Measurements from ENCODE around the gene RIPOR2. TPM values are rescaled to one million over a fixed set of nuclear protein-coding genes. Genes with fewer than 3 reads are reported as not detected.

RIPOR2 gene
- total RNA-seq, 1 experiment from 2014 or later = 0.47 TPM

DNA sequence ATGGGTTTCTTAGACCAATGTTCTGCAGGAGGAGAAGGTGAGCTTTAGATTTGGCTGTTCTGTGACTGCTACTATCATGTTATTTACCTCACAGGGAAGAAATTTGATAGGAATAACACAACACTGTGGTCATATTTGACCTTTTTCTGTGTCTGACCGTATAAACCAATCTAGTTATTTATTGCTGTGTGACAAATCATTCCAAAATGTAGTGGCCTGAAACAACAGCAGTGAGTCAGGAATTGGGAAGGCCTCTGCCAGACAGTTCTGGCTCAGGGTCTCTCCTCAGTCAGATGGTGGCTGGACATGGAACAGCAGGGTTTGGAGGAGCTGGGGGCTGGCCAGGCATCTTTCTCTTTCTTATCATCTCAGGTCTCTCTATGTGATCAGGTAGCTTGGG lies 33.0 kb downstream of the RIPOR2 start:
- CTCF ChIA-PET = interaction anchor here (0.7 to 1.4 kb wide), 3 partner anchors 21 to 263 kb away, joined by 3 to 7 read pairs (median 4); no protein-coding TSS in a partner anchor
- peaks cover 6% of the 10 kb centered on the region for H3K4me1 Mint-ChIP-seq (ENCODE audit: low read depth, unreplicated experiment)
- no peak overlapping the region for H3K27ac Mint-ChIP-seq (ENCODE audit: unreplicated experiment)
- TF ChIP-seq CTCF (IDR thresholded peaks at IDR 0.05; ENCODE audit: unreplicated experiment) = no peak
- DNase-seq = no peak
- H3K4me3 Mint-ChIP-seq (ENCODE audit: low read depth, unreplicated experiment) = no peak overlapping the region
- BruUV-seq (replicated peaks) = no TSS peak
- intact Hi-C loops (cut with micrococcal nuclease; ENCODE audit: unreplicated experiment) = no loop called here
- peaks cover 51% of the 10 kb centered on the region for H3K27me3 Mint-ChIP-seq (ENCODE audit: unreplicated experiment)
- no peaks in the 10 kb centered on the region for H3K36me3 Mint-ChIP-seq (ENCODE audit: insufficient read depth, unreplicated experiment)
- peaks cover 8% of the 10 kb centered on the region for H3K9me3 Mint-ChIP-seq (ENCODE audit: low read depth, unreplicated experiment)

DNA sequence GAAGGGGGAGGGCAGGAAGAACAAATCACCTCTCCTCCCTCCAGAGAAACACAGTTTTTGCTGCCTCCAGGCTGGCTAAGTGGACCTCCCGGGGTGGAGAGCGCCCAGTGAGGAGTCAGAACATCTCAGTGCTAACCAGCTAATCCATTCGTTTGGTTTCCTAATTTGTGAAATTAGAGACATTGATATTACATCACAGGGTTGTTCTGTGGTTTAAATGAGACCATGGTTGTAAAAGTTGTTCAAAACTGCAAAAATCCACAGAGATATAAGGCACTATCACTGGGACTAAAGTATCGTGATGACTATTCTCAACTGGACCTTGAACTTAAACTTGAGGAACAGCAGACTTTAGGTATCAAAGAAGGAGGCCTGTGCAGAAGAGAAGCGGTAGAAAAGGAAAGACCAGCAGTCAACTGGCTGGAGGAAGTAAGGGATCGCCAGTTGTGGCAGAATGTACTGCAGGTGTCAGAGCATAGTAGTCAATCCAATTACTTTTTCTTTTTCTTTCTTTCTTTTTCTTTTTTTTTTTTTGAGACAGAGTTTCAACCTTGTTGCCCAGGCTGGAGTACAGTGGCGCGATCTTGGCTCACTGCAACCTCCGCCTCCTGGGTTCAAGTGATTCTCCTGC lies 33.9 kb downstream of the RIPOR2 start:
- H3K36me3 Mint-ChIP-seq (ENCODE audit: insufficient read depth, unreplicated experiment) = no peaks in the 10 kb centered on the region
- H3K4me3 Mint-ChIP-seq (ENCODE audit: low read depth, unreplicated experiment) = no peak overlapping the region
- H3K9me3 Mint-ChIP-seq (ENCODE audit: low read depth, unreplicated experiment) = peaks cover 8% of the 10 kb centered on the region
- peaks cover 42% of the 10 kb centered on the region for H3K27me3 Mint-ChIP-seq (ENCODE audit: unreplicated experiment)
- DNase-seq = no peak
- TF ChIP-seq CTCF (IDR thresholded peaks at IDR 0.05; ENCODE audit: unreplicated experiment) = no peak
- CTCF ChIA-PET = interaction anchor here (0.7 to 1.4 kb wide), 4 partner anchors 9 to 264 kb away, joined by 3 to 7 read pairs (median 4); no protein-coding TSS in a partner anchor
- no peak overlapping the region for H3K27ac Mint-ChIP-seq (ENCODE audit: unreplicated experiment)
- peaks cover 6% of the 10 kb centered on the region for H3K4me1 Mint-ChIP-seq (ENCODE audit: low read depth, unreplicated experiment)
- no TSS peak for BruUV-seq (replicated peaks)
- intact Hi-C loops (cut with micrococcal nuclease; ENCODE audit: unreplicated experiment) = no loop called here

- Mint-ChIP-seq H3K4me3 (ENCODE audit: low read depth, unreplicated experiment) (no peak overlapping the region), H3K27me3 (ENCODE audit: unreplicated experiment) (peaks cover 35% of the 10 kb centered on the region), H3K27ac (ENCODE audit: unreplicated experiment) (no peak overlapping the region), H3K9me3 (ENCODE audit: low read depth, unreplicated experiment) (peaks cover 8% of the 10 kb centered on the region), H3K36me3 (ENCODE audit: insufficient read depth, unreplicated experiment) (no peaks in the 10 kb centered on the region), H3K4me1 (ENCODE audit: low read depth, unreplicated experiment) (peaks cover 6% of the 10 kb centered on the region)
- no peak for DNase-seq
- TF ChIP-seq CTCF (IDR thresholded peaks at IDR 0.05; ENCODE audit: unreplicated experiment) = no peak
- CTCF ChIA-PET = interaction anchor here (1.0 kb wide), 1 partner anchor 9 kb away, joined by 3 read pairs; no protein-coding TSS in a partner anchor
- intact Hi-C loops (cut with micrococcal nuclease; ENCODE audit: unreplicated experiment) = no loop called here
- no TSS peak for BruUV-seq (replicated peaks)
Observed at GRCh38 chr6:24900917-24901697, 34.7 kb downstream of the RIPOR2 start.

DNA sequence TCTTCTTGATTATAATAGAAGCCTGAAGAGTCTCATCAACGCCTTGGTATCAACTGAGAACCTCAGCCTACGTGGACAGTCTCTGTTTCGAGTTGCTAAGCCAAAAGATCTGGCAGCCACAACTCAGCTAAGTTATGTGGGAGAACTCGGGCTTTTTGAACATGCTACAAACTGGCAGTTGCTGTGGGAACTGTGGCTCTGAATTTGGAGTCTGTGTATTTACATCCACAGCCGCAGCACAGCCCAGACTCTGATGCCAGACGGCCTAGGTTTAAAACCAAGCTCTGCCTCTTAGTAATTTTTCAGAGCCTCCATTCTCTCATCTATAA lies 35.8 kb downstream of the RIPOR2 start:
- Mint-ChIP-seq H3K4me1 (ENCODE audit: low read depth, unreplicated experiment) (peaks cover 6% of the 10 kb centered on the region), H3K9me3 (ENCODE audit: low read depth, unreplicated experiment) (peaks cover 8% of the 10 kb centered on the region), H3K27me3 (ENCODE audit: unreplicated experiment) (peaks cover 23% of the 10 kb centered on the region), H3K27ac (ENCODE audit: unreplicated experiment) (no peak overlapping the region), H3K36me3 (ENCODE audit: insufficient read depth, unreplicated experiment) (no peaks in the 10 kb centered on the region), H3K4me3 (ENCODE audit: low read depth, unreplicated experiment) (no peak overlapping the region)
- TF ChIP-seq CTCF (IDR thresholded peaks at IDR 0.05; ENCODE audit: unreplicated experiment) = no peak
- CTCF ChIA-PET = interaction anchor here (1.0 kb wide), 1 partner anchor 10 kb away, joined by 4 read pairs; no protein-coding TSS in a partner anchor
- no TSS peak for BruUV-seq (replicated peaks)
- no peak for DNase-seq
- intact Hi-C loops (cut with micrococcal nuclease; ENCODE audit: unreplicated experiment) = no loop called here
